ENCODE results near the gene XRCC1. TPM values are rescaled to one million over a fixed set of nuclear protein-coding genes. Genes with fewer than 3 reads are reported as not detected.

Gene XRCC1
- polyA plus RNA-seq (2013, experiment 1 of 2), result 45.5 TPM
- polyA plus RNA-seq (2013, experiment 2 of 2), result 44.7 TPM

GRCh38 chr19:43575156-43575950, at the start of gene XRCC1, which contains the start of gene PINLYP:
TSS of gene XRCC1 (minus strand) at chr19:43575527. CDS start at chr19:43575458, 69 bp downstream.
TSS of gene PINLYP (plus strand) at chr19:43575801. CDS start at chr19:43577192, 1,391 bp downstream.
- WGBS, 2 donors (ENCODE audit: extremely low coverage in 2 of 2, insufficient read length in 2 of 2, insufficient replicate concordance in 1 of 2), result no CpG with 5 or more reads among the region's 51 CpGs
- H3K18ac ChIP-seq (ENCODE audit: low read length), result peak within 1 kb of the TSS; percentile 61
- peak within 1 kb of the TSS; percentile 90 for H3K4ac ChIP-seq (ENCODE audit: low read length)
- H3K4me1 ChIP-seq (ENCODE audit: control insufficient read depth in 2 of 2, insufficient read depth in 1 of 2, low read depth in 1 of 2, low read length in 2 of 2), result peaks cover 8 to 12% of the 10 kb centered on the region in 2 donors
- no peaks in the 10 kb centered on the region for H3K9me3 ChIP-seq (replicated peaks in 1 of 2; ENCODE audit: control insufficient read depth in 2 of 2, insufficient read depth in 1 of 2, low read depth in 1 of 2, low read length in 2 of 2)
- H4K91ac ChIP-seq (ENCODE audit: low read depth, low read length, poor library complexity), result peak within 1 kb of the TSS; percentile 57
- peak within 1 kb of the TSS; percentile 75 for H3K4me2 ChIP-seq (ENCODE audit: insufficient read depth, low read length, poor library complexity, severe bottlenecking)
- no peak within 1 kb of the TSS for H3K14ac ChIP-seq (ENCODE audit: low read length)
- H2BK120ac ChIP-seq (ENCODE audit: low read depth, low read length), result peak within 1 kb of the TSS; percentile 30
- H3K9ac ChIP-seq (ENCODE audit: low read depth, low read length, poor library complexity), result peak within 1 kb of the TSS; percentile 96
- peak within 1 kb of the TSS; percentile 87 for H2BK15ac ChIP-seq (ENCODE audit: low read length)
- peak within 1 kb of the TSS; percentile 87 for H2AFZ ChIP-seq (ENCODE audit: low read length)
- H2BK12ac ChIP-seq (ENCODE audit: low read length), result no peak within 1 kb of the TSS
- H3K36me3 ChIP-seq (replicated peaks in 1 of 2; ENCODE audit: control insufficient read depth in 2 of 2, insufficient read depth in 2 of 2, low read length in 2 of 2), result peaks cover 4 to 36% of the 10 kb centered on the region in 2 donors
- H3K79me1 ChIP-seq (ENCODE audit: low read depth, low read length), result peaks cover 4% of the 10 kb centered on the region
- H3K27me3 ChIP-seq (ENCODE audit: control insufficient read depth in 3 of 3, insufficient read depth in 3 of 3, low read depth in 1 of 3, low read length in 3 of 3), result no peaks in the 10 kb centered on the region
- H3K23ac ChIP-seq (ENCODE audit: low read depth, low read length, poor library complexity), result peak within 1 kb of the TSS; percentile 50
- peak within 1 kb of the TSS; percentile 93 for H2BK5ac ChIP-seq (ENCODE audit: low read length)
- peak within 1 kb of the TSS; percentile 96 for H4K8ac ChIP-seq (ENCODE audit: low read depth, low read length)
- peak within 1 kb of the TSS; percentile 82 to 93 for H3K4me3 ChIP-seq (ENCODE audit: low read length in 2 of 2)
- peak; percentile 97 for DNase-seq (ENCODE audit: low spot score)
- H3K27ac ChIP-seq (replicated peaks; ENCODE audit: low read length), result peak within 1 kb of the TSS; percentile 70
- H2AK5ac ChIP-seq (ENCODE audit: low read depth, low read length), result peak within 1 kb of the TSS; percentile 85

- DNase-seq (ENCODE audit: low spot score), result no peak
- Histone ChIP-seq H3K27ac (replicated peaks; ENCODE audit: low read length) (no peak overlapping the region), H2BK5ac (ENCODE audit: low read length) (no peak overlapping the region), H3K9me3 (replicated peaks in 1 of 2; ENCODE audit: control insufficient read depth in 2 of 2, insufficient read depth in 1 of 2, low read depth in 1 of 2, low read length in 2 of 2) (peaks cover 0 to 2% of the 10 kb centered on the region in 2 donors), H2BK12ac (ENCODE audit: low read length) (no peak overlapping the region), H4K91ac (ENCODE audit: low read depth, low read length, poor library complexity) (no peak overlapping the region), H3K4me1 (ENCODE audit: control insufficient read depth in 2 of 2, insufficient read depth in 1 of 2, low read depth in 1 of 2, low read length in 2 of 2) (peaks cover 3 to 7% of the 10 kb centered on the region in 2 donors), H3K4me2 (ENCODE audit: insufficient read depth, low read length, poor library complexity, severe bottlenecking) (no peak overlapping the region), H3K14ac (ENCODE audit: low read length) (no peak overlapping the region), H2AK5ac (ENCODE audit: low read depth, low read length) (no peak overlapping the region), H3K27me3 (ENCODE audit: control insufficient read depth in 3 of 3, insufficient read depth in 3 of 3, low read depth in 1 of 3, low read length in 3 of 3) (no peaks in the 10 kb centered on the region), H3K4ac (ENCODE audit: low read length) (no peak overlapping the region), H3K18ac (ENCODE audit: low read length) (no peak overlapping the region), H2BK15ac (ENCODE audit: low read length) (no peak overlapping the region), H3K79me1 (ENCODE audit: low read depth, low read length) (no peaks in the 10 kb centered on the region), H2AFZ (ENCODE audit: low read length) (no peak overlapping the region), H3K23ac (ENCODE audit: low read depth, low read length, poor library complexity) (no peak overlapping the region), H4K8ac (ENCODE audit: low read depth, low read length) (no peak overlapping the region), H2BK120ac (ENCODE audit: low read depth, low read length) (no peak overlapping the region), H3K9ac (ENCODE audit: low read depth, low read length, poor library complexity) (no peak overlapping the region), H3K4me3 (ENCODE audit: low read length in 2 of 2) (no peak overlapping the region), H3K36me3 (replicated peaks in 1 of 2; ENCODE audit: control insufficient read depth in 2 of 2, insufficient read depth in 2 of 2, low read length in 2 of 2) (peaks cover 35 to 66% of the 10 kb centered on the region in 2 donors)
- no CpG with 5 or more reads among the region's 30 CpGs for WGBS, 2 donors (ENCODE audit: extremely low coverage in 2 of 2, insufficient read length in 2 of 2, insufficient replicate concordance in 1 of 2)
These were observed 49.6 kb upstream of the XRCC1 start for GRCh38 chr19:43624933-43625332.

- no peak for DNase-seq (ENCODE audit: low spot score)
- peaks cover 0 to 2% of the 10 kb centered on the region in 2 donors for H3K9me3 ChIP-seq (replicated peaks in 1 of 2; ENCODE audit: control insufficient read depth in 2 of 2, insufficient read depth in 1 of 2, low read depth in 1 of 2, low read length in 2 of 2)
- H2BK12ac ChIP-seq (ENCODE audit: low read length), result no peak overlapping the region
- H3K4ac ChIP-seq (ENCODE audit: low read length), result no peak overlapping the region
- no CpG with 5 or more reads among the region's 35 CpGs for WGBS, 2 donors (ENCODE audit: extremely low coverage in 2 of 2, insufficient read length in 2 of 2, insufficient replicate concordance in 1 of 2)
- peaks cover 3 to 7% of the 10 kb centered on the region in 2 donors for H3K4me1 ChIP-seq (ENCODE audit: control insufficient read depth in 2 of 2, insufficient read depth in 1 of 2, low read depth in 1 of 2, low read length in 2 of 2)
- H2BK120ac ChIP-seq (ENCODE audit: low read depth, low read length), result peak overlapping the region; percentile 23
- no peak overlapping the region for H3K14ac ChIP-seq (ENCODE audit: low read length)
- no peak overlapping the region for H3K27ac ChIP-seq (replicated peaks; ENCODE audit: low read length)
- no peak overlapping the region for H4K8ac ChIP-seq (ENCODE audit: low read depth, low read length)
- no peak overlapping the region for H2AFZ ChIP-seq (ENCODE audit: low read length)
- H3K4me3 ChIP-seq (ENCODE audit: low read length in 2 of 2), result no peak overlapping the region
- H3K23ac ChIP-seq (ENCODE audit: low read depth, low read length, poor library complexity), result no peak overlapping the region
- peak overlapping the region; percentile 85 for H4K91ac ChIP-seq (ENCODE audit: low read depth, low read length, poor library complexity)
- H3K18ac ChIP-seq (ENCODE audit: low read length), result no peak overlapping the region
- H2BK5ac ChIP-seq (ENCODE audit: low read length), result no peak overlapping the region
- no peak overlapping the region for H3K4me2 ChIP-seq (ENCODE audit: insufficient read depth, low read length, poor library complexity, severe bottlenecking)
- peaks cover 35 to 62% of the 10 kb centered on the region in 2 donors for H3K36me3 ChIP-seq (replicated peaks in 1 of 2; ENCODE audit: control insufficient read depth in 2 of 2, insufficient read depth in 2 of 2, low read length in 2 of 2)
- H2BK15ac ChIP-seq (ENCODE audit: low read length), result no peak overlapping the region
- H3K79me1 ChIP-seq (ENCODE audit: low read depth, low read length), result no peaks in the 10 kb centered on the region
- no peak overlapping the region for H2AK5ac ChIP-seq (ENCODE audit: low read depth, low read length)
- H3K9ac ChIP-seq (ENCODE audit: low read depth, low read length, poor library complexity), result no peak overlapping the region
- H3K27me3 ChIP-seq (ENCODE audit: control insufficient read depth in 3 of 3, insufficient read depth in 3 of 3, low read depth in 1 of 3, low read length in 3 of 3), result no peaks in the 10 kb centered on the region
These were observed 48.8 kb upstream of the XRCC1 start for GRCh38 chr19:43623889-43624670.

- Histone ChIP-seq H3K27ac (replicated peaks; ENCODE audit: low read length) (no peak overlapping the region), H3K4me2 (ENCODE audit: insufficient read depth, low read length, poor library complexity, severe bottlenecking) (no peak overlapping the region), H4K91ac (ENCODE audit: low read depth, low read length, poor library complexity) (no peak overlapping the region), H3K36me3 (replicated peaks in 1 of 2; ENCODE audit: control insufficient read depth in 2 of 2, insufficient read depth in 2 of 2, low read length in 2 of 2) (peaks cover 35 to 55% of the 10 kb centered on the region in 2 donors), H3K4me3 (ENCODE audit: low read length in 2 of 2) (no peak overlapping the region), H3K18ac (ENCODE audit: low read length) (no peak overlapping the region), H2BK120ac (ENCODE audit: low read depth, low read length) (no peak overlapping the region), H2AFZ (ENCODE audit: low read length) (no peak overlapping the region), H3K9ac (ENCODE audit: low read depth, low read length, poor library complexity) (no peak overlapping the region), H3K4me1 (ENCODE audit: control insufficient read depth in 2 of 2, insufficient read depth in 1 of 2, low read depth in 1 of 2, low read length in 2 of 2) (peaks cover 3 to 10% of the 10 kb centered on the region in 2 donors), H2AK5ac (ENCODE audit: low read depth, low read length) (no peak overlapping the region), H3K14ac (ENCODE audit: low read length) (no peak overlapping the region), H3K4ac (ENCODE audit: low read length) (no peak overlapping the region), H2BK5ac (ENCODE audit: low read length) (no peak overlapping the region), H3K27me3 (ENCODE audit: control insufficient read depth in 3 of 3, insufficient read depth in 3 of 3, low read depth in 1 of 3, low read length in 3 of 3) (no peaks in the 10 kb centered on the region), H2BK15ac (ENCODE audit: low read length) (no peak overlapping the region), H3K79me1 (ENCODE audit: low read depth, low read length) (no peaks in the 10 kb centered on the region), H3K23ac (ENCODE audit: low read depth, low read length, poor library complexity) (no peak overlapping the region), H2BK12ac (ENCODE audit: low read length) (no peak overlapping the region), H4K8ac (ENCODE audit: low read depth, low read length) (no peak overlapping the region), H3K9me3 (replicated peaks in 1 of 2; ENCODE audit: control insufficient read depth in 2 of 2, insufficient read depth in 1 of 2, low read depth in 1 of 2, low read length in 2 of 2) (peaks cover 0 to 2% of the 10 kb centered on the region in 2 donors)
- DNase-seq (ENCODE audit: low spot score), result no peak
- WGBS, 2 donors (ENCODE audit: extremely low coverage in 2 of 2, insufficient read length in 2 of 2, insufficient replicate concordance in 1 of 2), result no CpG with 5 or more reads among the region's 1 CpG
These were observed 47.6 kb upstream of the XRCC1 start for GRCh38 chr19:43622956-43623355.
